Activated CD8-positive, alpha-beta memory T cell treated with anti-CD3 and anti-CD28 coated beads, Interleukin-2, amount 50 U/mL, for 48 hours (primary cell): ENCODE results near the gene CRIM1.
A peak's percentile ranks its signal among the peaks of the same experiment; 100 is the strongest.
"Not testable (repeated sequence)": the region's sequence is repeated elsewhere in the genome, so short reads cannot be mapped to it uniquely, and the experiment has no call there.

Experiments
- DNase-seq: peaks from one replicate; pipeline ENCODE4 v3.0.0-alpha.2; 2020

CRIM1 gene

DNA sequence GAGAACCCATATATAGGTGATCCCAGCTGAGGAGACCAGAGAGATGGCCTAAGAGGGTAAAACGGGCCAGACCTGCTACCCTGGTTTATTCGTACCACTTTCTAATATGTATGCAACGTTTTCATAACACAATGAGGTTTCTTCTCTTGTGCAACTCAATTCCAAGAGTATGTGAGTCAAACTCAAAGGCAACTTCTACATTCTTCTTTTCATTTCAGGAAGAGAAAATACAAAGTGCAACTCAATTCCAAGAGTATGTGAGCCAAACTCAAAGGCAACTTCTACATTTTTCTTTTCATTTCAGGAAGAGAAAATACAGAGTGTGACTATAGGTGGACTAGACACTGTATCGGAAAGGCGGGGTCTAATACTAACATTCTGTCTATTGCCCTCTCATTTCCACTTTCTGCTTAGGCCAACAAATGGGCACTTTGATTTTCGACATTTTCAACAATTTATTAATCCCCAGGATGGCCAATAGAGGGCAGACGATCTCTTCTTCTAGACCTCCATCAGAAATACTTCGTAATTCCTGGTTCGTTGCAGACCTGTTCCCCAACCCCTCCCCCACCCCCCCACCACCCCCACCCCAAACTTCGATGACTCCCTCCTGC, 3.7 kb upstream of the CRIM1 start:
- DNase-seq: no peak

DNA sequence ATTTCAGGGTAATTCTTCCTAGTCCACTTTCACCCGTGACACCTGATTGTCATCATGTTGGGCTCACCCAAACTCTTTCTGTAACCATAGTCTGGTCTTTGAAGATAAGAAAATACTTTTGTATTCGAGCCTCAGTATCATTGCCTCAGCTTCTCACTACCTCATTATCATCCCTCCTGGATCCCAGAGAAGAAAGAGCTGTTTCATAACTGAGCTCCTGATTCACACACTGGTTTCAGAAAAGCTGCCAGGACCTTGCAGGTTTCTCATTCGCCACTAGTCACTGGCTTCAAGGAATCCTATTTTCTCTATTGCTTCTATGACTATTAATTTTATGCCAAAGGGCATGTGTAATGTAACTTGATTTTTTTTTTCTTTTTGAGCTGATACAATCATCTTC, 2.9 kb upstream of the CRIM1 start:
- DNase-seq: no peak

DNA sequence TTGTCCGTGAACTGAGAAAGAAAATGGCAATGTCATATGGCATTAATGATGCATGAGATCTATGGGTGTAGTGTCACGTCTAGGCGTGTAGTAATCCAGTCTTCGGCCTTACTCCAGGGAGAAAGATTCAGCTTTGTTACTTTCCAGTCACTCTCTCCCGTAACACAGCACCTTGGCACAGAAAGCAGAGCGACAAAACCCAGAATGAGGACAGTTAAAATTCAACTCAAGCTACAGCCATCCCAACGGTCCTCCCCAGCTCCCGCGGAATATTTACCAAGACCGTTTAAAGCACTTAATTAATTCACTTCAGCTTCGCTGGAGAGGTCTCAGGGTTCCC, 797 bp upstream of the CRIM1 start:
- no peak for DNase-seq

DNA sequence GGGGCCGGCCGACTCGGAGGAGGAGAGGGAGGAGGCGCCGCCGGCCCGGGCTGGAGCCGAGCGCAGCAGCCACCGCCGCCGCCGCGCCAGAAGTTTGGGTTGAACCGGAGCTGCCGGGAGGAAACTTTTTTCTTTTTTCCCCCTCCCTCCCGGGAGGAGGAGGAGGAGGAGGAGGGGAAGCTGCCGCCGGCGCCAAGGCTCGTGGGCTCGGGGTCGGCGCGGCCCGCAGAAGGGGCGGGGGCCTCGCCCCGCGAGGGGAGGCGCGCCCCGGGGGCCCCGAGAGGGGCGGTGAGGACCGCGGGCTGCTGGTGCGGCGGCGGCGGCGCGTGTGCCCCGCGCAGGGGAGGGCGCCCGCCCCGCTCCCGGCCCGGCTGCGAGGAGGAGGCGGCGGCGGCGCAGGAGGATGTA, 316 bp downstream of the CRIM1 start:
- DNase-seq: no peak

DNA sequence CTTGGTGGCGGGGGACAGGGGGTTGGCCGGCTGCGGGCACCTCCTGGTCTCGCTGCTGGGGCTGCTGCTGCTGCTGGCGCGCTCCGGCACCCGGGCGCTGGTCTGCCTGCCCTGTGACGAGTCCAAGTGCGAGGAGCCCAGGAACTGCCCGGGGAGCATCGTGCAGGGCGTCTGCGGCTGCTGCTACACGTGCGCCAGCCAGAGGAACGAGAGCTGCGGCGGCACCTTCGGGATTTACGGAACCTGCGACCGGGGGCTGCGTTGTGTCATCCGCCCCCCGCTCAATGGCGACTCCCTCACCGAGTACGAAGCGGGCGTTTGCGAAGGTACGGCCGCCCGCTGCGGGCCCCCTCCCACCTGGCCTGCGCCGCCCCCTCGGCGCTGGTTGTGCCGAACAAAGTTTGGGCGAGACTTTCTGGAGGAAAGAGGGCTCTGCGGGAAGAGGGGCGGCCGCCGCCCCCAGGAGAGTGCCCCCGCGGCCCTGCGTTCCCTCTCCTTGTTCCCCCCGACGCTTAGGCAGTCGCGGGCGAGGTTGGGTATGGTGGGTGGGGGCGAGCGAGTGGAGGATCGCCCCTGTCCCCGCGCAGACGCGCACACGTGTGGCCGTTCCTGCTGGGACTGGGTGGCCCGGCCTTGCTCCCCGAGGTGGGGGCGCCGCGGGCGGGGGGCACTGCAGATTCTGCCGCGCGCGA, 866 bp downstream of the CRIM1 start:
- DNase-seq: peak; percentile 73

DNA sequence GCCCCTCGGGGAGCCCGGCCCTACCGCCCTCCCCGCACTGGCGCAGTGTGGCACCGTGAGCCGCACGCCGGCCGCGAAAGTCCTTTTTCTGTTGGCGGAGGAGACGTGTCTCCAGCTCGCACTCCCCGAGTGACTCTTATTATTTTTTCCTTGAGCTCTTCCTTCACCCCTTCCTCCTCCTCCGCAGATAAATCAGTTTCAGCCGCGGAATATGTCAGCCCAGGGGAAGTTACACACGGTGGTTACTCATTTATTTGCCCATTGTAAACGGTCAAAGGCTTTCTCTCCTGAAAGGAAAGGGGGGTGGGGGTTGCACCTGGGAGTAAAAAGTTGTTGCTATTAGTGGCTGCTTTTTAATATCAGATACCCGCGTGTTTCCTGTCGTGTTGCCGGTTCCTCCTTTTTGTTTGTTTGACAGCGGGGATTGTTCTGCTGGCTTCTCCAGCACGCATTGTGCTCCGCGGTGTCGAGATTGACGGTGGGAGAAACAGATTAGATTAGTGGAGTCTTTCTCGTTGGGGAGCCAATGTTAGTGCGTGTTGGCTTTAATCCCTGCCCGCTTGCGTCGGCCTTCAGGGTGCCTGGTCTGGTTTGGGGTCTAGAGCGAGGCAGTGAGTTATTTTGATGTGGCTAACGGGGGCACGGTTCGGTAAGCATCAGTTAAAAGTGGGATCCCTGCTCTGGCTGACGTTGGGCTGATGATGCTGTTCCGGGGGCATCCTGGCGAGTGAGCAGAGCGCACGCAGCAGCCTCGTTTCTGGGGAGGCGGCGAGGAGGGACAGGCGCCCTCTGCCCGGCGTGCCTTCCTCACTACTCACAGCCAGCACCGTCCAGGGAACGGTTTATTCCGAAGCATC, 1.6 kb downstream of the CRIM1 start:
- DNase-seq: peak; percentile 65

DNA sequence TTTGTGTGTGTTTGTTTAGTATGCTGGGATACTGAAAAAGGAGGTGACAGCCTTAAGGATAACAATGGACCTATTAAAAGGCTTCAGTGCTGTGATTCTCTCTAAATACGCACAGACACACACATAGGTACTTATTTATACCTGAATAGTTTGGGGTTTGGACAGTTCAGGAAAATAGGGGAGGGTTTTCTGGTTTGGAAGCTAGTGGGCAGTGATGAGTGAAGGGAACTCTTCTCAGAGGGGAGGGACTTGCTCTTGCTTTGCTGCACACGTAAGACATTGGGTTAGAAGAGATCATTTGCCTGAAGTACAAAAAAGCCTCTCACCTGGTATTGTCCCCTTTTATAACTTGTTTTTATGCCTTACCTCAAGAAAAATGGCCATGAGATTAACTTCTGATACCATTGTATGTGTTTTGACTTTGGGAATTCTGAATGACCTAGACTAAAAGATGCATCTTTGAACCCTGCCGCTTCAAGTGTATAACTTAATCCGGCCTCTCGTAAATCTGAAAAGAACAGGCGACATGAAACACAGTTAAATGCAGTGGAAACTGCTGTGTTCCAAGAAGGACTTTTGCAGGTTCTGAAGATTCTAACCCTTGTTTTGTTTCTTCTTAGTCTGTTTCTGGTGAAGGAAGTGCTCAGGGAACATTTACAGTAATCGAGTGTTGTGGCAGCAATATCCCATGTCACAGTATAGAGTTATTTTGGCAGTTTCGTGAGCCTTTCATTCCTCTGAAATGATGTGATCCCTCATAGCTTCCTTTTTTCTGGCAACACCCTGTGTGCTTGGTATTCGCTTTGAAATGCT, 2.5 kb downstream of the CRIM1 start:
- DNase-seq: no peak

DNA sequence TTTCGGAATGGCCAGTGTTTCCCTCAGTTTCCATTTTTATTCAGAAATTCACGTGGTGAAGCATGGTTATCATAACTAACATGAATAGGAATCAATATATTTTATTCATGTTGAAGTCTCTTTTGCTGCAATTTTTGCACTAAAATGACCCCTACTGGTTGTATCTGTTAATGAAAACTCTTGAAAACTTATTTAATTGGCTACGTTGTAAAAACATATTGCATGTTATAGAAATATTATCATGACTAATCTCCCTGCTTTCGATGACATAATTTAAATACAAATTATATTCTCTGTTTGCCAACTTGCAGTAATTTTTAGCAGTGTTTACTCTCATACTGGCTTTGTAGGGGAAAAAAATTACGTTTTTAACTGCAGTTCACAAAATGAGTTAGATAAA, 3.5 kb downstream of the CRIM1 start:
- no peak for DNase-seq

DNA sequence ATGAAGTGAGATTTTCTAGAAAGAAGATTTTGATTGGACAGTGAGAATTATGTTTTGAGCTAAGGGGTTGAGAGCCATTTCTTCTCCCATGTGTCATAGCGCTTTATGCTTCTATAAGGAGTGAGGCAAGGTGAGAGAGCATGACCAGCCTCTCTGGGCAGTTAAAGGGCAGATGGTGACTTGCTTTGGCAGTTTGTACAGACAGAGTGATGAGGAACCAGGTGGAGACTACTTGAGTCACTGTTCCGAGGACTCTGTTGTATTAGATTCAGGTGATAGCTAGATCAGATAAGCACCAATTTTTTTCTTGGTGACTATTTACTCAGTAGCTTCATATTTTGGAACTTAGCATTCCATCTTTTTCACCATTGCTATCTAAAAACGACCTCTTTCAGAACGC, 4.5 kb downstream of the CRIM1 start:
- no peak for DNase-seq

DNA sequence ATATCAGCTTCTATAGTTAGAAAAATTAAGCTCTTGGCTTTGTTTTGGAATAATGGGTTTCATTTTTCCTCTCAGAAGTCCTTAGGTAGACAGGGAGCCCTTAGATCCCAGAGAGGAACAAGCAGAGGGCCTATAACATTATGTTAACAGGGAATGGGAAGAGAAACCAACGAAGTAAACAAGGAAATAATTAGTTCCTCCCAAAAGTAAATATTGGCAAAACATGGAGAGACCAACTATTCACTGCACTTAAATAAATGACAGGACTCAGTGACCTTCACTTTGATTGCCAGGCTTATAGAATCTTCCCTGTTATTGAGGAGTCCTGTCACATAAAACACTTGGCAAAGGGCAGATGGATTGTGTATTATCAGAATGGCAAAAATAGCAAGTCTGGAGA, 5.3 kb downstream of the CRIM1 start:
- no peak for DNase-seq

DNA sequence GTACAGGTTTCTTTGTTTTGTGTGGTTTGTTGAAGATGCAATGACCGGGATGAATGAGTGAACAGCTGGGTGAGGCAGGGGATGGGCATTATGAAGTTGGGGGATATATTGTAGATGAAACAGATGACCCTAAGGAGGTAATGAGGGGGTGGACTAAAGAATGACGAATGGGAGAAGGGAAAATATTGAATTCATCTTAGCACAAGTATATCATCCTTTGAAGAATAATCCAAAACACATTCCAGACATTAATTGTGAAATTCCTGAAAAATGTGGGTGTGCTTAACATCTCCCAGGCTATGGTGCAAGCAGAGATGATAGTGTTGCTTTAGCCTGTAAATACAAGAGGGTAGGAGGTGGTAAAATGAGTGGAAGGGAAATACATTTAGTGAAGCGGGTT, 5.8 kb downstream of the CRIM1 start:
- DNase-seq: no peak

DNA sequence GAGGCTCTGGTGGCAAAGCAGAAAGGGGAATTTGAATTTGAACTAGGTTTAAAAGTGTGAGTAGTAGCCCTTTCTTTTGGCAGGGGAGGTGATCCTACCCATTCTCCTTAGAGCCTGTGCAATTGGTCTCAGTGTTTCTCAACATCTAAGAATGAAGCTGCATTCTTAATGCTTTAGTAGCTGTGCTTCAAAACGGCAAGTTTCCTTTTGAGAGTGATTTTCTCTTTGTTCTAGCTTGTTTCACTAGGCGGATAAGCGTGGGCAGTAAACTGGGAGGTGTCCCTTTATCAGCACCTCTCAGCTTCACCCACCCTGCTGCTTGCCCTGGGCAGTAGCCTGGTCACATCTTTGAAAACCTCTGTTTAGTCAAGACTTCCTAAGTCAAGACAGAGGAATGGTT, 6.7 kb downstream of the CRIM1 start:
- DNase-seq: no peak

DNA sequence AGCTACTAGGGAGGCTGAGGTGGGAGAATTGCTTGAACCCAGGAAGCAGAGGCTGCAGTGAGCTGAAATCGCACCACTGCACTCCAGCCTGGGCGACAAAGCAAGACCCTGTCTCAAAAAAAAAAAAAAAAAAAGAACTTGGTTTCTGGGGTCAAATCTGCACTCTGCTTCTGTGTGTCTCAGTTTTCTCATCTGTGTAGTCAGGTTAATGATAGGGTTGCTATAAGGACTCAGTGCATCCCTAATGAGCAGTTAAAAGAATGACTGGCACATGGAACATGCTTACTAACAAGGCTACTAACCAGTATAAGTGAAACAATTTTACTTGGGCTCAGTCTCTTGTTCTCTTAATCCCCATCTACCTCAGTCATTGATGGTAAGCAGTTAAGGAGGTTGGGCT, 7.5 kb downstream of the CRIM1 start:
- not testable (repeated sequence) for DNase-seq

DNA sequence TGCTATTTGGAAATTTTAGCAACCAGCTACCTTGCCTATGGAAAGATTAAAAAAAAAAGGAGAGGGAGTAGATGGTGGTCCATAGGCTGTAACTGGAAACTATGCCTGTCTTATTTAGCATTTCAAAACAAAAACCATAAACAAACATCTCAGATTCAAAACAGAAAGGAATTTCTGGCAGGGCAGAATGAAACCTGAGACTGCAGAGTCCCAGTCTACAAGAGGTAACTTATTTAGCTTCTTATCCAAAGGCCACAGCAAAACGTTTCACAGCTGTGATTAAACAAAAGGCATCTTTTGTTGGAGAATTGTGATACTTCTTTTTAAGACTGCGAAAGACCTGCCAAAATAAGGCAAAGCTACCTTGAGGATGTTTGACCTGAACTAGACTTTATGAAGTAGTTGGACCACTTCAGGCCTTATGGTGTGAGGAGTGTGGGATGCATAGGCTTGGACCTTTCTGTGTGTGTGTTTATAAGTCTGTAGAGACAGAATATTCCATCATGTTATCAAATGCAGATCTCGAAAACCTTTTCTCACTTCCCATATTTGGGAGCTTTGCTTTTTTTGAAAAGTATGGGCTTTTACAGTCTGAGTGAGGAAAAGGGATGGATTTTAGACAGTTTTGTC, 11.0 kb downstream of the CRIM1 start:
- no peak for DNase-seq

DNA sequence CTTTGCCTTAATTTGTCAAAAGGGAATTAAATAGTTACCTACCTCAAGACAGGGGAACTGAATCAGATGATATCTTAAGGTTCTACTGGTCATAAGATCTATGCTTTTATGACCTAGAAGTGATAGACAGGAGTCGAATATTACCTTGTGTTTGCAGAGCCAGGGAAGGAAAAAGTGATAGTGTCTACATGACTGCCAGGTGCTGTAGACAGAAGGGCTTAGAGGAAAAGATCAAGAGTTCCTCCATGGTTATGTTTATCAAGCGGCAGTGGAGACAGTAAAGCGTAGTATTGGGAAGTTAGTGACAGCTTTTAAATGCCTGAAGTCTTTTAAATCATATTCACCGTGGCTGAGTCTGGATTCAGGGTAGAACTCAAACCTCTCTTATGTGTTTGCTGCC, 11.9 kb downstream of the CRIM1 start:
- no peak for DNase-seq

DNA sequence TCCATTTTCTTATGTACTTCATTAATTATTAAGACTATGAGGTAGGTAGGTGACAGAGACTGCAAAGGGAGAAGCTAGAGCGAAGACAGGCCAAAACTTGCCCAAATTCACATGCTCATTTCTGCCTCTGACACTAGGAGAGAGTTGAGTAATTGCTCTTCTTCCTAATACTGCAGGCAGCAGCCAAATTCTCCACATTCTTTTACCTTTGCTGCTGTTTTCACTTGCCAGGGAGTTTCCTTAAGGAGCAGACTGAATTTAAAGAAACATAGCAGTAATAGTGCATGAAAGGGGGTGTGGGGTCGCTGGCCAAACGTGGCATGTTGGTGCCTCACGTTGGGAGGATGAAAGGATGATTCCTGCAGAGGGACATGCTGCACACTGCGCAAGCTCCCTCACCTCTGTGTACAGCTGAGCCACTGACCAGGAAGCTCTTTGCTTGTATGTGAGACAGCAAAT, 12.3 kb downstream of the CRIM1 start:
- DNase-seq: no peak

DNA sequence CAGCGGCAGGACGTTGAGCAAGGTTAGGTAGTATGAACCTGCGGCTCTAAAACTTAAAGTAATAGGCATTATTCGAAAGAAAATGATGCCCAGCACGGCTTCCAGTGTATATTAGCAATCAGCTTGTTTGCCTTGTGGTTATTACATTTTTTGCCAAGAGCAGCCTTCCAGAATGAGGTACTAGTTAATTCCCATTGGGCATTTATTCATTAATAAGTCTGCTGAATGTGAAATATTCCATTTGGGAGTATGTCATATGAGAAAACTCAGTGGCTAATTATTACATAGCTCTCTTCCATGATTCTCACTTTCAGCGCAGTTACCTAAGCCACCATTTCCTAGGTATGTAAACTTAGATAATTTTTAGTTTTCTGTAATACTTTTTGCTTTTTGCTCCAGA, 12.9 kb downstream of the CRIM1 start:
- no peak for DNase-seq

DNA sequence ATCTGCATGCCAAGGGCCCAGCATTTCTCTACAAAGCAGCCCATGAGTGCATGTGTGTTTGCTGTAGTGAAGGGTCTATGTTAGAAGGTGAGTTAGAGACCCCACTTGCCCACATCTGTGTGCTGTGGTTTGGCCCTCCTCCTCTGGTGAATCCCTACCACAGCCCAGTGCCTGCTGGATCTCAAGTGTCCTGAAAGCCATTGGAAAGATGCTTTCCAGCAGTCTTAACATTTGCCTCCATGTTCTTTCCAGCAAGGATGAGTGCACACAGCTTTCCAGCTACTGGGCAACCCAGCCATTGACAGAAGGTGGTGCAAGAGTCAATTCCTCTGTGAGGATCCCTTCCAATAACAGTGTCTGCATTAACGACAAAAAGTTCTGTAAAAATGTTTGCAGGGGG, 13.6 kb downstream of the CRIM1 start:
- DNase-seq: no peak

DNA sequence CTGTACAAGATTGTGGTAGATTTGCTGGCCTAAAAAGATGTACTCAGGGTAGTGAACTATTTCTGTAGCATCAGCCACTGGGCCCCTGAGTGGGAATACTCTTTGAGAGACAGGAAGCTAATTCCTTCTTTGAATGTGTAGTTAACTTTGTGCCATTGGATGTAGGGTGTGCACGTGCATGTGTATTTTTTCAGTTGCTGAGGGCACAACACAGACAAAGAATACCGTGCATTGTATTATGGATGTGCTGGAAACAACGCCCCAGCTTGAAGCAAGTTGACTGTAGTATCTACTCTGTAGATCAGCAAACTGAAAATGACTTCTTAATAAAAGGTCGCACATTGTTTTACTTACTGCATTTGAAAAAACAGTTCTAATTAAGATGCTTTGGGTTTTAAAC, 14.1 kb downstream of the CRIM1 start:
- no peak for DNase-seq

DNA sequence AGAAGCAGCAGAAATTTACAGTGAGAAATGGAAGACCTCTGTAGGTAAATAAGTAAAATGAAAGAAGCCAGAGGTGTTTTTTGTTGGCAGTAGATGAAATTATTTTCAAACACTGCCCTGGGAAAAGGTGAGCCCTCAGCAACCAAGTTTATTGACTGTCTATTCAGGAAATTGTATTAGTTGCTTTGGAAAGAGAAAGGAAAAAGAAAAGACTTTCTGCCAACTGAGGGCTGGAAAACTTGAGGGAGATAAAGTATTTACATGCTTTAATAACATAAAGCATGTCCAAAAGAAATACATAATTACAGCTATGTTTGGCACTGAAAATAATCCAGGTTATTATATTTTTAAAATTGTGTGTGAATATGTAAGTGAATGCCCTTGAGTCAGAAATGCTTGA, 14.7 kb downstream of the CRIM1 start:
- no peak for DNase-seq

DNA sequence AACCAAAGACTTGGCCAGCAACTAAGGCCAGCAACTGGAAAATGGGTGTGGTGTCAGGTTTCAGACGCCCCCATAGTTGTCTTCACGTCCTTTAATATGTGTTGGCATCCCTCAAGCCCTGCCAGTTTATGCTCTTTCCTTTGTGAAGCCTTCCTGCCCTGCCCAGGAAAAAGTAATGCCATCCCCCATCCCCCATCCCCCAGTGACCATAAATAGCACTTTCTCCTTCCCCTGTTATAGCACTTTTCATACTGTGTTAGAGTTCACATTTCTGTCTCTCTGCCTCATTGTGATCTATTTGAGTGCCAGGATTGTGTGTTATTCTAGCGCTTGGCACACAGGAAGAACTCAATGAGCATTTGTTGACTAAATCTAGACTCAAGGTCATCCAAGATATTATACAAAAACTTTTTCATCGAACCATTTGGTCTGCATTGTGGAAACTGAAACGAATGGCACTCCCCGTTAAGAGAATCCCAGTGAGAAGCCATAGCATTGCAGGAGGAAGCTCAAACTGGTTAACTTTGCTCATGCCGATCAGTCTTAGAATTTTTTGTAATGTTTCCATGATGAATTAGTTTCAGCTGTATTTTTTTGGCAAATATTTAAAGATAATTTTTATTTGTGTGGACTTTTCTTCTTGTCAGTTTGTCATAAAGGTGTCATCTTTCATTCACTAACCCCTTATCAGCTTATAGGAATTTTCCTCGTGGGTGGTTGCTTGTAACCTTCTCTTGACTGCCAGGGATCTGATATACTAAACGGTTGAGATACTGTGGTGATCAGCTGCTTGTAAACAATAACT, 15.7 kb downstream of the CRIM1 start:
- no peak for DNase-seq

DNA sequence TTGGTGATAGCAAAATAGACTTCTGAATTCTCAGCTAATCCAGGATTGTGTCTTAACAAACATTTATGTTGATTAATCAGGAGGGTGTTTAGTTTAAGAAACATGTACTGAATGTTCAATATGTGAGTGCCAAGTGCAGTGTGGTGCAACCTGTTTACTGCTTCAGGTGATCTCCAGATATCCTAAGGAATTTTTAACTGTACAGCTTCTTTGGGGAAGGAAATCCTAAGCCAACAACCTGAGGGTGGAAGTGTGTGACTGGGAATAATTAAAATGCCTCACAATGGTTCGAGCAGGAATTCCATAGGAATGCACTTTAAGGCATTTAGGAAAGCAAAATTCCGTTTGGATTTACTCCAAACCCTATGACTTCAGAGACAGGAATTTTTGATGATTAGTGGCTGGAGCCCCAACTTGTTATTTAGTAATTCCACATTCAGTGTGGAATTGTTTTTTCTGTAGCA, 16.4 kb downstream of the CRIM1 start:
- no peak for DNase-seq
